ENCODE data around the gene FYN.

GRCh38 chr6:111819458-111819857 lies 53.8 kb downstream of the FYN start:
- TF ChIP-seq POLR2A (IDR thresholded peaks at IDR 0.05; ENCODE audit: borderline replicate concordance, extremely low read depth, insufficient read depth, insufficient read length) (no peak), POLR2AphosphoS5 (IDR thresholded peaks at IDR 0.05; ENCODE audit: low read depth, low read length) (no peak)
